PFSK-1 (cell line): ENCODE data around the gene SFRP4. TPM values are rescaled to one million over a fixed set of nuclear protein-coding genes. Genes with fewer than 3 reads are reported as not detected.

Experiments used
- FOXP2 ChIP-seq: optimal IDR thresholded peaks from 2 replicates; pipeline ENCODE3; 2011; ENCODE audit warnings: borderline replicate concordance, control low read depth, inconsistent platforms; ENCODE audit not compliant: insufficient read depth; ENCODE audit errors: extremely low read length, extremely low read depth
- POLR2AphosphoS5 ChIP-seq: IDR thresholded peaks from 2 replicates; pipeline ENCODE4 v1.6.1; 2012; ENCODE audit warnings: low read depth, mild to moderate bottlenecking, control low read depth, low read length, moderate library complexity
- SIN3A ChIP-seq: IDR thresholded peaks from 2 replicates; pipeline ENCODE4 v1.6.1; 2012; ENCODE audit warnings: mild to moderate bottlenecking, low read length, moderate library complexity, borderline replicate concordance; ENCODE audit not compliant: insufficient read depth
- TAF1 ChIP-seq: IDR thresholded peaks from 2 replicates; pipeline ENCODE4 v1.6.1; 2012; ENCODE audit warnings: low read length, control low read depth, borderline replicate concordance; ENCODE audit not compliant: insufficient read depth
- polyA plus RNA-seq: library from polyadenylated mRNA; unstranded; fragments of >200 nt; gene quantifications from one replicate; pipeline ENCODE4 v1.2.1, GENCODE V29; 2012; ENCODE audit warnings: low read depth, missing spikeins; ENCODE audit not compliant: insufficient read length
- TF ChIP-seq, protein P1 (sequence below), 2 experiments: IDR thresholded peaks; 2 replicates each; pipeline versions ENCODE4 v1.6.1 to v1.8.0; 2011 to 2012; ENCODE audit warnings: low read depth in 2 of 2, low read length in 2 of 2, control low read depth in 1 of 2, inconsistent platforms in 1 of 2, mild to moderate bottlenecking in 1 of 2, moderate library complexity in 1 of 2; ENCODE audit not compliant: insufficient read depth in 1 of 2

SFRP4 gene
- not detected for polyA plus RNA-seq

DNA sequence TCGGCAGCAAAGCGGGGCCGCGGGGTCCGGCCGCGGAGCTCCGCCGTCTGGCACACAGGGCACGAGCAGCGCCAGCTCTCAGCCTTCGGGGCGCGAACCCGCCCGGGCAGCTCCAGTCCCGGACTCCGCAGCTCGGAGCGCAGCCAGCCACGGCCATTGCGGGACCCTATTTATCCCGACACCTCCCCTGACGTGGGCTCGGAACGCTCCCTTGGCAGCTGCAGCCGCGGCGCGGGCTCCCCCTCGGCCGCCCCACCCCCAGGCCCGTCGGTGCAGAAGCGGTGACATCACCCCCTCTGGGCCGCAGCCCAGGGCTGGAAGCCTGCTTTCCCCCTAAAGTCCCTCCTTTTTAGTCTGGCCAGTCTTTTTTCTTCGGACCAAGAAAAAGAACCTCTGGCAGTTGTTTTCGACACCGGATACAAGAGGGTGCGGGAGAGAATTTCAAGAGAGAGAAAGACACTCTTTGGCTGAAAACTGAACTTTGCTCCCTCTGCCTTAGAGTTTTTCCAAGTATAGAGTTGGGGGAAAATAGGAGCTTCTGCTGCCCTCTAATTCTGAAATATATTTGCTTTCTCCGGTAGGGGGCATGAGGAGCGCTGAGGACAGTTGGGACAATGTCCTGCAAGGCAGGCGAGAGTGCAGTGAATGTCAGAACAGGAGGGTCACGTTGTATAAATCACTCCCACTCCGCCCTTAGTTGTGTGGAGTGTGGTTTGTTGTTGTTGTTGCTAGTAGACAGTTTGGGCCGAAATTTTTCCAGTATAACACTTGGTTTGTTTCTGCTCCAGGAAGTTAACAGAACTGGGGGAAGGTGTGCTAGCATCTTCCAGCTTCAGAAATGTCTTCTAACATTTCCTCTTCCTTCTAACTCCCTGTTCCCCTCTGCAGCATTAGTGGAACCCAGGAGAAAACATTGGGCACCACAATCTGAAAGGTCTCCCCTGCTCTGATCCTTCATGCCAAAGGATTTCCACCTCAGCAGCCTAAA lies at the start of gene SFRP4:
Gene SFRP4, minus strand, starts transcription at position 145 of the 988 bp plus-strand sequence. CDS start 280 bp downstream, outside the sequence.
- TF ChIP-seq TAF1, result no peak
- no peak for TF ChIP-seq SIN3A
- TF ChIP-seq, protein P1, sequence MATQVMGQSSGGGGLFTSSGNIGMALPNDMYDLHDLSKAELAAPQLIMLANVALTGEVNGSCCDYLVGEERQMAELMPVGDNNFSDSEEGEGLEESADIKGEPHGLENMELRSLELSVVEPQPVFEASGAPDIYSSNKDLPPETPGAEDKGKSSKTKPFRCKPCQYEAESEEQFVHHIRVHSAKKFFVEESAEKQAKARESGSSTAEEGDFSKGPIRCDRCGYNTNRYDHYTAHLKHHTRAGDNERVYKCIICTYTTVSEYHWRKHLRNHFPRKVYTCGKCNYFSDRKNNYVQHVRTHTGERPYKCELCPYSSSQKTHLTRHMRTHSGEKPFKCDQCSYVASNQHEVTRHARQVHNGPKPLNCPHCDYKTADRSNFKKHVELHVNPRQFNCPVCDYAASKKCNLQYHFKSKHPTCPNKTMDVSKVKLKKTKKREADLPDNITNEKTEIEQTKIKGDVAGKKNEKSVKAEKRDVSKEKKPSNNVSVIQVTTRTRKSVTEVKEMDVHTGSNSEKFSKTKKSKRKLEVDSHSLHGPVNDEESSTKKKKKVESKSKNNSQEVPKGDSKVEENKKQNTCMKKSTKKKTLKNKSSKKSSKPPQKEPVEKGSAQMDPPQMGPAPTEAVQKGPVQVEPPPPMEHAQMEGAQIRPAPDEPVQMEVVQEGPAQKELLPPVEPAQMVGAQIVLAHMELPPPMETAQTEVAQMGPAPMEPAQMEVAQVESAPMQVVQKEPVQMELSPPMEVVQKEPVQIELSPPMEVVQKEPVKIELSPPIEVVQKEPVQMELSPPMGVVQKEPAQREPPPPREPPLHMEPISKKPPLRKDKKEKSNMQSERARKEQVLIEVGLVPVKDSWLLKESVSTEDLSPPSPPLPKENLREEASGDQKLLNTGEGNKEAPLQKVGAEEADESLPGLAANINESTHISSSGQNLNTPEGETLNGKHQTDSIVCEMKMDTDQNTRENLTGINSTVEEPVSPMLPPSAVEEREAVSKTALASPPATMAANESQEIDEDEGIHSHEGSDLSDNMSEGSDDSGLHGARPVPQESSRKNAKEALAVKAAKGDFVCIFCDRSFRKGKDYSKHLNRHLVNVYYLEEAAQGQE (IDR thresholded peaks at IDR 0.05; ENCODE audit: insufficient read depth in 1 of 2, low read depth in 2 of 2, low read length in 2 of 2), result no peak
- TF ChIP-seq FOXP2, result no peak
- no peak for TF ChIP-seq POLR2AphosphoS5

DNA sequence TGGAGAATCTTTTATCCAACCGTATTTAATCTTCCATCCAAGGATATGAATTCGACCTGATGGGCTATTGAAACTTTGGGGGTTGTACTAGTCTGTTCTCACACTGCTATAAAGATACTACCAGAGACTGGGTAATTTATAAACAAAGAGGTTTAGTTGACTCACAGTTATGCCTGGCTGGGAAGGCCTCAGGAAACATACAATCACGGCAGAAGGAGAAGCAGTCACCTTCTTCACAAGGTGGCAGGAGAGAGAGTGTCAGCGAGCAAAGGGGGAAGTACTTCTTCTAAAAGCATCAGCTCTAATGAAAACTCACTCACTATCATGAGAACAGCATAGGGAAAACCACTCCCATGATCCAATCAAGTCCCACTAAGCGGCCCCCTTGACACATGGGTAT lies 47.6 kb upstream of the SFRP4 start:
- TF ChIP-seq TAF1 (no peak), FOXP2 (no peak), POLR2AphosphoS5 (no peak), SIN3A (no peak)
- TF ChIP-seq, protein P1 (IDR thresholded peaks at IDR 0.05; ENCODE audit: insufficient read depth in 1 of 2, low read depth in 2 of 2, low read length in 2 of 2), result no peak

DNA sequence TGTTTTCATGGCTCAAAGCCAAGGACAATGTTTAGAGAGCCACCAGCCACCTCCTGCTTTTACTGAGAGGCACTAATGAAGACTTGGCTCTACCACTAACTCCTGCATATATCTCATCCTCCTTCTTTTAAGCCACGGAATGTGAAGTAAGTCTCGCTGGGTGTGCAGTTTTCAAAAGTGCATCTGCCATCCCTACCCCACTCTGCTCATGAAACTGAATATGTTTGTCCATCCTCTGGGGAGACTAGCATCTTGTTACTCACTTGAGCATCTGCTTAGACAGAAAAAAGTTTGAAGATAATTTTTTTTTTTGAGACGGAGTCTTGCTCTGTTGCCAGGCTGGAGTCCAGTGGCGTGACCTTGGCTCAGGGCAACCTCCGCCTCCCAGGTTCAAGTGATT lies 44.6 kb upstream of the SFRP4 start:
- no peak for TF ChIP-seq POLR2AphosphoS5
- no peak for TF ChIP-seq TAF1
- no peak for TF ChIP-seq SIN3A
- TF ChIP-seq FOXP2, result no peak
- TF ChIP-seq, protein P1 (IDR thresholded peaks at IDR 0.05; ENCODE audit: insufficient read depth in 1 of 2, low read depth in 2 of 2, low read length in 2 of 2), result no peak

DNA sequence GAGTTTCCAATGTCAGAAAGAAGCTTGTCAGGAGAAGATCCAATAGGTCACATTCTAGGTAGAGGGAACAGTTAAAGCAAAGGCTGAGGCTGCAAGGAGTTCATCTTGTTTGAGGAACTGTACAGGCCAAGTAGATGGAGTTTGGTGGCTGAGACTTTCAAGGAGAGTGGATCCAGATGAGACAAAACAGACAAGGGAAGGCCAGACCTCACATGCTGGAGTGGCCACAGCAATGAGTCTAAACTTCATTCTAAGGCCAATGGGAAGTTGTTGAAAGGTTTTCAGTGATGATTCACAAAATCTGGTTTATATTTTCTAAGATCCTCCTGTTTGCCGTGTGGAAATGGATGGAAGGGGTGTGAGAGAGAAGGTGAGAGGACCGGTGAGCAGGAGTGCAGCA lies 43.9 kb upstream of the SFRP4 start:
- TF ChIP-seq TAF1 (no peak), POLR2AphosphoS5 (no peak), SIN3A (no peak), FOXP2 (no peak)
- TF ChIP-seq, protein P1 (IDR thresholded peaks at IDR 0.05; ENCODE audit: insufficient read depth in 1 of 2, low read depth in 2 of 2, low read length in 2 of 2), result no peak
